IMR-90 (cell line): ENCODE results near the gene MUC5B. TPM values are rescaled to one million over a fixed set of nuclear protein-coding genes. Genes with fewer than 3 reads are reported as not detected.

ENCODE experiments used
- ATAC-seq: fragments of 200-7000 bp; cut with Tn5 transposase; 2 replicates; pipeline ENCODE4 v1.9.1; 2020; ENCODE audit warnings: low read depth, mild to moderate bottlenecking, moderate library complexity
- BruUV-seq: library from RNA; stranded (reverse); fragments of 400-500 nt; replicated peaks from 2 replicates; lab custom pipeline; 2021; lab: Mats Ljungman, UMichigan
- CTCF ChIA-PET: fragments of 300-600 bp; formaldehyde crosslinking; extraction: SDS; loops from one replicate; lab custom pipeline; 2021; ENCODE audit warnings: antibody characterized with exemption; lab: Yijun Ruan, JAX
- POLR2A ChIA-PET: fragments of 300-600 bp; sonication (Branson Sonifier 250); formaldehyde crosslinking; loops from one replicate; lab custom pipeline; 2022; ENCODE audit warnings: antibody characterized with exemption; ENCODE audit not compliant: unreplicated experiment; lab: Charles Lee
- DNase-seq: peaks from one replicate; pipeline ENCODE4 v3.0.0; 2013
- H2AFZ ChIP-seq: replicated peaks from 2 replicates; pipeline ENCODE3; 2013; ENCODE audit warnings: low read length, mild to moderate bottlenecking; ENCODE audit not compliant: poor library complexity
- H2AK5ac ChIP-seq: 2 replicates; pipeline ENCODE4 v1.6.1; 2013; ENCODE audit warnings: low read depth, low read length, inconsistent platforms
- H2AK9ac ChIP-seq: replicated peaks from 2 replicates; pipeline ENCODE3; 2013; ENCODE audit warnings: mild to moderate bottlenecking, low read depth, low read length, moderate library complexity; ENCODE audit not compliant: poor library complexity
- H2BK120ac ChIP-seq: 2 replicates; pipeline ENCODE4 v1.6.1; 2013; ENCODE audit warnings: low read depth, low read length, inconsistent platforms
- H2BK15ac ChIP-seq: 3 replicates; pipeline ENCODE4 v1.6.1; 2013; ENCODE audit warnings: low read depth, low read length, inconsistent platforms
- H2BK20ac ChIP-seq: 2 replicates; pipeline ENCODE4 v1.6.1; 2013; ENCODE audit warnings: low read depth, mild to moderate bottlenecking, inconsistent platforms, low read length, moderate library complexity
- H2BK5ac ChIP-seq: 2 replicates; pipeline ENCODE4 v1.6.1; 2013; ENCODE audit warnings: mild to moderate bottlenecking, low read depth, low read length, inconsistent platforms; ENCODE audit not compliant: poor library complexity, severe bottlenecking
- H3K14ac ChIP-seq: replicated peaks from 2 replicates; pipeline ENCODE4 v1.6.1; 2013; ENCODE audit warnings: low read depth, low read length, inconsistent platforms
- H3K18ac ChIP-seq: 2 replicates; pipeline ENCODE4 v1.6.1; 2013; ENCODE audit warnings: low read depth, low read length, control low read depth
- H3K23ac ChIP-seq: 2 replicates; pipeline ENCODE4 v1.6.1; 2013; ENCODE audit warnings: low read depth, low read length, inconsistent platforms
- H3K27ac ChIP-seq: 2 replicates; pipeline ENCODE4 v1.5.1; 2013; ENCODE audit warnings: mild to moderate bottlenecking, control low read depth, low read length; ENCODE audit not compliant: insufficient read depth
- H3K27me3 ChIP-seq: 2 replicates; pipeline ENCODE4 v1.6.1; 2013; ENCODE audit warnings: low read length; ENCODE audit not compliant: control insufficient read depth, insufficient read depth
- H3K36me3 ChIP-seq: 2 replicates; pipeline ENCODE4 v1.6.1; 2013; ENCODE audit warnings: low read length, mixed read lengths; ENCODE audit not compliant: control insufficient read depth, insufficient read depth
- H3K4ac ChIP-seq: 2 replicates; pipeline ENCODE4 v1.6.1; 2013; ENCODE audit warnings: low read depth, low read length, inconsistent platforms
- H3K4me1 ChIP-seq: 2 replicates; pipeline ENCODE4 v1.6.1; 2013; ENCODE audit warnings: low read length, mixed read lengths; ENCODE audit not compliant: control insufficient read depth, insufficient read depth
- H3K4me2 ChIP-seq: 2 replicates; pipeline ENCODE4 v1.6.1; 2013; ENCODE audit warnings: low read depth, mild to moderate bottlenecking, control low read depth, low read length, moderate library complexity
- H3K4me3 ChIP-seq: 2 replicates; pipeline ENCODE4 v1.5.1; 2013; ENCODE audit warnings: low read depth, mild to moderate bottlenecking, control low read depth, low read length, moderate library complexity; ENCODE audit not compliant: insufficient read depth
- H3K56ac ChIP-seq: 2 replicates; pipeline ENCODE4 v1.6.1; 2013; ENCODE audit warnings: low read length, inconsistent platforms; ENCODE audit not compliant: insufficient read depth; ENCODE audit errors: extremely low read depth
- H3K79me1 ChIP-seq, 2 experiments: 2 replicates each; pipeline ENCODE4 v1.6.1; 2013; ENCODE audit warnings: low read length in 2 of 2, inconsistent platforms in 1 of 2, low read depth in 1 of 2
- H3K9ac ChIP-seq: 2 replicates; pipeline ENCODE4 v1.6.1; 2013; ENCODE audit warnings: low read depth, low read length, control low read depth
- H3K9me1 ChIP-seq: 2 replicates; pipeline ENCODE4 v1.6.1; 2013; ENCODE audit warnings: low read length, inconsistent platforms; ENCODE audit not compliant: insufficient read depth
- H3K9me3 ChIP-seq: 2 replicates; pipeline ENCODE4 v1.6.1; 2013; ENCODE audit warnings: low read length; ENCODE audit not compliant: control insufficient read depth, insufficient read depth
- H4K20me1 ChIP-seq: 2 replicates; pipeline ENCODE4 v1.6.1; 2013; ENCODE audit warnings: low read length, inconsistent platforms; ENCODE audit not compliant: insufficient read depth
- H4K5ac ChIP-seq: 2 replicates; pipeline ENCODE4 v1.6.1; 2013; ENCODE audit warnings: mild to moderate bottlenecking, low read depth, low read length, control low read depth
- H4K8ac ChIP-seq, 2 experiments: 2 replicates each; pipeline ENCODE4 v1.6.1; 2013; ENCODE audit warnings: low read depth in 2 of 2, low read length in 2 of 2, control low read depth in 1 of 2, inconsistent platforms in 1 of 2
- H4K91ac ChIP-seq: 2 replicates; pipeline ENCODE4 v1.6.1; 2013; ENCODE audit warnings: low read depth, low read length, inconsistent platforms; ENCODE audit not compliant: insufficient read depth
- CEBPB ChIP-seq: IDR thresholded peaks from 2 replicates; pipeline ENCODE4 v1.6.1; 2012; ENCODE audit warnings: low read depth, low read length, improper control_type of control experiment
- MAFK ChIP-seq: IDR thresholded peaks from 2 replicates; pipeline ENCODE4 v1.6.1; 2012; ENCODE audit warnings: low read depth, low read length, improper control_type of control experiment
- MXI1 ChIP-seq: IDR thresholded peaks from 2 replicates; pipeline ENCODE4 v1.6.1; 2012; ENCODE audit warnings: low read depth, mild to moderate bottlenecking, low read length, moderate library complexity, borderline replicate concordance
- NFE2L2 ChIP-seq: fragments of 150-350 bp; IDR thresholded peaks from 2 replicates; pipeline ENCODE4 v1.6.1; 2016; ENCODE audit warnings: low read depth, mild to moderate bottlenecking, low read length
- POLR2A ChIP-seq: IDR thresholded peaks from 2 replicates; pipeline ENCODE4 v1.6.1; 2012; ENCODE audit warnings: mild to moderate bottlenecking, low read depth, low read length
- RFX5 ChIP-seq: IDR thresholded peaks from 2 replicates; pipeline ENCODE4 v1.8.0; 2012; ENCODE audit warnings: low read depth, mild to moderate bottlenecking, low read length, moderate library complexity
- SMC3 ChIP-seq: fragments of 150-350 bp; IDR thresholded peaks from 2 replicates; pipeline ENCODE4 v1.6.1; 2016; ENCODE audit warnings: low read depth, mild to moderate bottlenecking, antibody characterized with exemption, low read length, moderate library complexity
- WGBS, 2 experiments: methylation state at CpG; one replicate each; pipeline versions ENCODE4 v1.1.5 to v1.1.7; 2013; ENCODE audit warnings: missing lambda C conversion rate in 2 of 2; ENCODE audit not compliant: insufficient read length in 1 of 2; ENCODE audit errors: extremely low coverage in 2 of 2; 5-methylcytosine and 5-hydroxymethylcytosine counted together
- dilution Hi-C: fragments of 300-500 bp; cut with HindIII; formaldehyde crosslinking; loops from one replicate; pipeline ENCODE4 v1.14.3; 2018; ENCODE audit warnings: low sequenced_read_pairs; ENCODE audit not compliant: unreplicated experiment
- in situ Hi-C: fragments of 300-500 bp; cut with MboI; formaldehyde crosslinking; loops from 3 replicates; pipeline ENCODE4 v1.14.3; 2019; ENCODE audit warnings: low sequenced_read_pairs, inconsistent platforms, mixed read lengths
- intact Hi-C: fragments of 100-400 bp; cut with micrococcal nuclease; formaldehyde crosslinking; loops from 2 replicates; pipeline ENCODE4 v1.10.0; 2022
- polyA plus RNA-seq, 3 experiments: library from polyadenylated mRNA; depleted of rRNA; stranded (reverse); fragments of >200 nt; gene quantifications; 2 replicates each; pipeline ENCODE4 v1.2.3, GENCODE V29; 2012; ENCODE audit warnings: low replicate concordance in 1 of 3
- total RNA-seq: library from RNA; depleted of rRNA; stranded (reverse); fragments of >200 nt; gene quantifications from 2 replicates; pipeline ENCODE4 v1.2.3, GENCODE V29; 2012

Gene MUC5B
- total and polyA plus RNA-seq, 2 of the 4 experiments (the other 2 are of a cell fraction), result not detected

DNA sequence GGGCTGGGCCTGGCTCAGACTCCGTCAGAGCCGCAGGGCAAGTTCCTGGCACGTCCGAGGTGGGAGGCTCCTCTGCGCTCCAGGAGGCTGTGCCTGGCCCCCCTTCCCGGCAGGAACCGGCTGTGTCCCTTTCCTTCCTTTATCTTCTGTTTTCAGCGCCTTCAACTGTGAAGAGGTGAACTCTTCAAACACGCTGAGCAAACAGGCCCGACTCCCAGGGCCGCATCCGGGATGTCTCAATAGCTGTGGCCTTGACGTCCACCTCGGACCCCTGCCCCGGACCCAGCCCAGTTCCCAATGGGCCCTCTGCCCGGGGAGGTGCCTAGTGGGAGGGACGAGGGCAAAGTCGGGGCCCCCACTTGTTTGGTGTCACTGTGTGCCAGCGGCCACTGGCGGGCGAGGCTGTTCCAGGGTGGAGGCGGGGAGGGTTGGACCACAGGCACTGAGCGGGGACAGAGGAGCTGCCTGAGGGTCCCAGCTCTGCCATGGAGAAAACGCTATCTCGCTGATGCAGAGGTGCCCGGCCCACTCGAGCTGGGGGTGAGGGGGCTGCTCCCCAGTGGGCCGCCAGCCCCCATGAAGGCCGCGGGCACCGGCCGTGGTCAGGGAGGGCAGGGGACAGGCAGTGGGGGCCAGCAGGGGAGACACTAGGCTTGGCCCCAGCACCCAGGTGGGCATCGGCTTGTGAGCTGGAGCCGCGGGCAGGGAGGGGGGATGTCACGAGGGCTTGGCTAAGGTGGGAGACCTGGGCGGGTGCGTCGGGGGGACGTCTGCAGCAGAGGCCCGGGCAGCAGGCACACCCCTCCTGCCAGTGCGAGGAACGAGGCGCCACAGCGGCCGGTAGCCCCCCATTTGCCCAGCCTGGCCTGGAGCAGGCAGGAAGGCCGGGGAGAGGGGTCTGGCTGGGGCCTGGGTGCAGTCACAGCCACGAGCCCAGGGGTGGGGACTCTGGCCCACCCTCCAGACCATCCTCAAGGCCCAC, 2.7 kb upstream of the MUC5B start:
- Histone ChIP-seq H2AK9ac (no peak overlapping the region), H3K79me1 (no peaks in the 10 kb centered on the region), H3K27me3 (peaks cover 13% of the 10 kb centered on the region; the same call in 1 of the 2 replicates), H2AK5ac (no peak overlapping the region), H3K9me3 (no peaks in the 10 kb centered on the region), H3K56ac (no peak overlapping the region), H4K5ac (no peak overlapping the region), H3K4me3 (no peak overlapping the region), H3K14ac (no peak overlapping the region), H3K23ac (no peak overlapping the region), H2BK5ac (no peak overlapping the region), H3K27ac (no peak overlapping the region), H3K4ac (no peak overlapping the region), H3K18ac (no peak overlapping the region), H4K91ac (no peak overlapping the region), H3K9ac (no peak overlapping the region), H2BK15ac (no peak overlapping the region), H2BK120ac (no peak overlapping the region), H3K4me1 (no peaks in the 10 kb centered on the region), H3K9me1 (no peaks in the 10 kb centered on the region), H2BK20ac (no peak overlapping the region), H2AFZ (no peak overlapping the region), H4K20me1 (no peaks in the 10 kb centered on the region), H3K36me3 (no peaks in the 10 kb centered on the region), H4K8ac (no peak overlapping the region), H3K4me2 (no peak overlapping the region)
- dilution Hi-C loops (no loop called here), in situ Hi-C loops (loop anchor here (25.0 kb wide), 1 partner anchor 292 kb away; no protein-coding TSS in a partner anchor), intact Hi-C loops (no loop called here)
- TF ChIP-seq MXI1 (no peak), POLR2A (no peak), NFE2L2 (no peak), RFX5 (no peak), MAFK (no peak), SMC3 (no peak), CEBPB (no peak)
- DNase-seq (no peak), ATAC-seq (no peak)
- WGBS, 2 experiments, result 64% methylated on average over 18 of the region's 48 CpGs; no CpG with 5 or more reads in 1 of the 2 experiments
- ChIA-PET CTCF (no interaction called here), POLR2A (no interaction called here)
- no TSS peak for BruUV-seq
